Esophagus muscularis mucosa (tissue), 4 donors: ENCODE results near the gene SENP3. TPM values are rescaled to one million over a fixed set of nuclear protein-coding genes. Genes with fewer than 3 reads are reported as not detected.

Source experiments
- DNase-seq: peaks from one replicate; pipeline ENCODE4 v3.0.0-alpha.2; 2017; ENCODE audit errors: extremely low spot score
- H3K27ac ChIP-seq, 4 donors: fragments of 200-600 bp; sonication (generic); replicated peaks in 1 of 4; 1 replicate in 3 of 4; 2 replicates in 1 of 4; pipeline ENCODE4 v1.5.1; 2016 to 2019; ENCODE audit warnings: mild to moderate bottlenecking in 1 of 4
- H3K27me3 ChIP-seq, 4 donors: fragments of 200-600 bp; sonication (generic); one replicate each; pipeline versions ENCODE4 v1.5.1 to v1.6.0; 2016 to 2019
- H3K36me3 ChIP-seq, 4 donors: fragments of 200-600 bp; sonication (generic); one replicate each; pipeline ENCODE4 v1.5.1; 2016 to 2019
- H3K4me1 ChIP-seq, 4 donors: fragments of 200-600 bp; sonication (generic); one replicate each; pipeline ENCODE4 v1.5.1; 2016 to 2019
- H3K4me3 ChIP-seq, 4 donors: fragments of 200-600 bp; sonication (generic); 1 replicate in 2 of 4; 2 replicates in 2 of 4; pipeline ENCODE4 v1.5.1; 2016 to 2019; ENCODE audit warnings: mild to moderate bottlenecking in 4 of 4, moderate library complexity in 1 of 4
- H3K9me3 ChIP-seq, 4 donors: fragments of 200-600 bp; sonication (generic); 1 replicate in 3 of 4; 2 replicates in 1 of 4; pipeline ENCODE4 v1.5.1; 2016 to 2019
- CTCF ChIP-seq, 3 experiments: fragments of 200-600 bp in 2 of 3; fragments of 450-650 bp in 1 of 3; sonication (generic) in 2 of 3; IDR thresholded peaks; one replicate each; pipeline ENCODE4 v1.5.1; 2017 to 2019; ENCODE audit warnings: antibody characterized with exemption in 3 of 3, mild to moderate bottlenecking in 2 of 3, moderate library complexity in 1 of 3
- EP300 ChIP-seq: sonication (generic); formaldehyde crosslinking; IDR thresholded peaks from one replicate; pipeline ENCODE4 v1.6.1; 2017; ENCODE audit warnings: antibody characterized with exemption
- POLR2A ChIP-seq: fragments of 450-650 bp; IDR thresholded peaks from one replicate; pipeline ENCODE4 v1.6.1; 2017; ENCODE audit warnings: antibody characterized with exemption, moderate library complexity, mild to moderate bottlenecking, low read depth
- POLR2AphosphoS5 ChIP-seq, 2 donors: sonication (generic); formaldehyde crosslinking; IDR thresholded peaks; one replicate each; pipeline ENCODE4 v1.6.1; 2017; ENCODE audit warnings: antibody characterized with exemption in 2 of 2
- WGBS: methylation state at CpG from one replicate; pipeline ENCODE4 v1.1.5; 2018; 5-methylcytosine and 5-hydroxymethylcytosine counted together
- intact Hi-C: fragments of 100-400 bp; cut with DNase I; formaldehyde crosslinking; loops from one replicate; pipeline ENCODE4 v1.15.1; 2023
- total RNA-seq, 4 donors: library from RNA; depleted of rRNA; stranded (reverse); fragments of >200 nt; gene quantifications; one replicate each; pipeline versions ENCODE4 v1.1.0 to v1.2.1, GENCODE V29; 2016

The SENP3 gene
- total RNA-seq, 4 donors from 2014 or later: 54.0 to 79.1 (median 72.4) TPM

- intact Hi-C loops: loop anchor here (2.0 kb wide), 1 partner anchor 206 kb away; the partner anchor contains the start of gene TMEM95
- no peak for DNase-seq
- 27% methylated on average over 17 of the region's 22 CpGs for WGBS
- no peaks in the 10 kb centered on the region for H3K9me3 ChIP-seq
- H3K36me3 ChIP-seq: peaks cover 15 to 27% (median 25%) of the 10 kb centered on the region in 4 donors
- H3K4me3 ChIP-seq: peak overlapping the region; percentile 74 to 96 (median 88)
- TF ChIP-seq POLR2A (no peak), CTCF (IDR thresholded peaks at IDR 0.05) (peak; percentile 53 to 64 (median 63)), POLR2AphosphoS5 (IDR thresholded peaks at IDR 0.05) (no peak), EP300 (no peak)
- peak overlapping the region; percentile 89 to 99 (median 93) for H3K27ac ChIP-seq
- H3K27me3 ChIP-seq: no peaks in the 10 kb centered on the region
- H3K4me1 ChIP-seq: peaks cover 61 to 80% (median 70%) of the 10 kb centered on the region in 4 donors
Measured at GRCh38 chr17:7560172-7561027, 1.3 kb upstream of the SENP3 start.

DNA sequence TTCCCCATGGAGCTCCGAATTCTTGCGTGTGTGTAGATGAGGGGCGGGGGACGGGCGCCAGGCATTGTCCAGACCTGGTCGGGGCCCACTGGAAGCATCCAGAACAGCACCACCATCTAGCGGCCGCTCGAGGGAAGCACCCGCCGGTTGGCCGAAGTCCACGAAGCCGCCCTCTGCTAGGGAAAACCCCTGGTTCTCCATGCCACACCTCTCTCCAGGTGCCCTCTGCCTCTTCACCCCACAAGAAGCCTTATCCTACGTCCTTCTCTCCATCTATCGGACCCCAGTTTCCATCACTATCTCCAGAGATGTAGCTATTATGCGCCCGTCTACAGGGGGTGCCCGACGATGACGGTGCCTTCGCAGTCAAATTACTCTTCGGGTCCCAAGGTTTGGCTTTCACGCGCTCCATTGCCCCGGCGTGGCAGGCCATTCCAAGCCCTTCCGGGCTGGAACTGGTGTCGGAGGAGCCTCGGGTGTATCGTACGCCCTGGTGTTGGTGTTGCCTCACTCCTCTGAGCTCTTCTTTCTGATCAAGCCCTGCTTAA is 617 bp upstream of the SENP3 start:
- Histone ChIP-seq H3K4me3 (peak overlapping the region; percentile 74 to 96 (median 88)), H3K9me3 (no peaks in the 10 kb centered on the region), H3K4me1 (peaks cover 61 to 80% (median 70%) of the 10 kb centered on the region in 4 donors), H3K27ac (peak overlapping the region; percentile 89 to 99 (median 93)), H3K36me3 (peaks cover 21 to 34% (median 32%) of the 10 kb centered on the region in 4 donors), H3K27me3 (no peaks in the 10 kb centered on the region)
- peak in 1 of 2 donors; percentile 74 for TF ChIP-seq POLR2AphosphoS5 (IDR thresholded peaks at IDR 0.05)
- TF ChIP-seq EP300: no peak
- TF ChIP-seq POLR2A: no peak
- TF ChIP-seq CTCF (IDR thresholded peaks at IDR 0.05): peak; percentile 76 to 96 (median 87)
- intact Hi-C loops: loop anchor here (2.0 kb wide), 1 partner anchor 206 kb away; the partner anchor contains the start of gene TMEM95
- WGBS: under 1% methylated on average over 32 of the region's 32 CpGs
- DNase-seq: peak; percentile 98

GRCh38 chr17:7562208-7562605 is 488 bp downstream of the SENP3 start:
- Histone ChIP-seq H3K27ac (peak overlapping the region; percentile 89 to 99 (median 93)), H3K4me3 (peak overlapping the region; percentile 74 to 96 (median 88)), H3K36me3 (peaks cover 32 to 44% (median 41%) of the 10 kb centered on the region in 4 donors), H3K4me1 (peaks cover 58 to 75% (median 67%) of the 10 kb centered on the region in 4 donors), H3K27me3 (no peaks in the 10 kb centered on the region), H3K9me3 (no peaks in the 10 kb centered on the region)
- intact Hi-C loops: no loop called here
- 1% methylated on average over 20 of the region's 28 CpGs for WGBS
- TF ChIP-seq CTCF (IDR thresholded peaks at IDR 0.05) (no peak), EP300 (no peak), POLR2A (no peak), POLR2AphosphoS5 (IDR thresholded peaks at IDR 0.05) (no peak)
- DNase-seq: no peak

DNA sequence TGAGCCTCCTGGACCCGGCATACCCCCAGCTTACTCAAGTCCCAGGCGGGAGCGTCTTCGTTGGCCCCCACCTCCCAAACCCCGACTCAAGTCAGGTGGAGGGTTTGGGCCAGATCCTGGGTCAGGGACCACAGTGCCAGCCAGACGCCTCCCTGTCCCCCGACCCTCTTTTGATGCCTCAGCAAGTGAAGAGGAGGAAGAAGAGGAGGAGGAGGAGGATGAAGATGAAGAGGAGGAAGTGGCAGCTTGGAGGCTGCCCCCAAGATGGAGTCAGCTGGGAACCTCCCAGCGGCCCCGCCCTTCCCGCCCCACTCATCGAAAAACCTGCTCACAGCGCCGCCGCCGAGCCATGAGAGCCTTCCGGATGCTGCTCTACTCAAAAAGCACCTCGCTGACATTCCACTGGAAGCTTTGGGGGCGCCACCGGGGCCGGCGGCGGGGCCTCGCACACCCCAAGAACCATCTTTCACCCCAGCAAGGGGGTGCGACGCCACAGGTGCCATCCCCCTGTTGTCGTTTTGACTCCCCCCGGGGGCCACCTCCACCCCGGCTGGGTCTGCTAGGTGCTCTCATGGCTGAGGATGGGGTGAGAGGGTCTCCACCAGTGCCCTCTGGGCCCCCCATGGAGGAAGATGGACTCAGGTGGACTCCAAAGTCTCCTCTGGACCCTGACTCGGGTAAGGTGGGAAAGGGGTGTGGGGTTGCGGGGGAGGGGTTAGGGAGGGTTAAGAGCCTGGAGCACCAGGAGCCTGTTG is 1.6 kb downstream of the SENP3 start:
- Histone ChIP-seq H3K4me1 (peaks cover 49 to 64% (median 56%) of the 10 kb centered on the region in 4 donors), H3K27me3 (no peaks in the 10 kb centered on the region), H3K4me3 (peak overlapping the region; percentile 74 to 96 (median 88)), H3K36me3 (peaks cover 37 to 52% (median 47%) of the 10 kb centered on the region in 4 donors), H3K9me3 (no peaks in the 10 kb centered on the region), H3K27ac (no peak overlapping the region)
- no peak for TF ChIP-seq EP300
- TF ChIP-seq POLR2AphosphoS5 (IDR thresholded peaks at IDR 0.05): no peak
- TF ChIP-seq CTCF (IDR thresholded peaks at IDR 0.05): no peak
- no peak for TF ChIP-seq POLR2A
- DNase-seq: no peak
- 85% methylated on average over 27 of the region's 30 CpGs for WGBS
- intact Hi-C loops: no loop called here
